Stimulated activated CD8-positive, alpha-beta memory T cell treated with anti-CD3 and anti-CD28 coated beads, Interleukin-12 subunit alpha, Interleukin-12 subunit beta, amount 100 ng/mL, for 1 hour (primary cell): ENCODE results near the gene RGS8.

Experiments
- DNase-seq: peaks from one replicate; pipeline ENCODE4 v3.0.0-alpha.2; 2020; ENCODE audit warnings: low read depth

Gene RGS8, protein sequence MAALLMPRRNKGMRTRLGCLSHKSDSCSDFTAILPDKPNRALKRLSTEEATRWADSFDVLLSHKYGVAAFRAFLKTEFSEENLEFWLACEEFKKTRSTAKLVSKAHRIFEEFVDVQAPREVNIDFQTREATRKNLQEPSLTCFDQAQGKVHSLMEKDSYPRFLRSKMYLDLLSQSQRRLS

DNA sequence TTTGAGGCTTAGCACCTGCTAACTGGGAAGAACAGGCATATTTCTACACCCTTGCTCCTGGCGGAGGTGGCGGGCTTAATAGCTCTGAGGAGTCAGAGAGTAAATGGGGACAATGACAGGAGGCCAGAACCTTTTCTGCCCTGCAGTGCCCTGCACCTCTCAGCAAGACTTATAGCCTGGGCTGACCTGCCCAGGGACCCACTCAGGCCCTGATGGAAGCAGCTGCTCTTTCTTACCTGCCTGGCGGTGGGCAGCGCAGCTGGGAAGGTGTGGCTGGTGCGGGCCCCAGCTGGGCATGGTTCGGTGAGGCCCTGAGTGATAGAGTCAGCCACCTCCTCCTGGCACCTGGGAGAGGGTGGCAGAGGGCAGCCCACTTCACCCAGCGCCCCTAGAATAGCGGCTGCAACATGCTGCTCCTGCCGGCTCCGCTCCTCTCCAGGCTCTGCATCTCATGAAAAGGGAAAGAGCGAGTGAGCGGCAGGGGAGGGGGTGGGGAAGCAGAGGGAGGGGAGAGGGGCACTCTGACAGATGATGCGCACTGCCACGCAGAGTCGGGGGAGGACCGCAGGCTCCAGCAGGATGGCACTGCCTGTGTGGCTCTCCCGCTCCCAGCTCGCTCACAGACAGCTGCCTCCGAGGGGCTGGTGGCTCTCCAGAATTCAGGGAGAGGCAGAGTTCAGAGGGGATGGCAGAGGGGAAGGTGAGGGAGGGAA is at the start of gene RGS8:
TSS of gene RGS8 (minus strand) at position 472 of the 713 bp plus-strand sequence. CDS start 14,938 bp downstream, outside the sequence.
- DNase-seq: no peak

DNA sequence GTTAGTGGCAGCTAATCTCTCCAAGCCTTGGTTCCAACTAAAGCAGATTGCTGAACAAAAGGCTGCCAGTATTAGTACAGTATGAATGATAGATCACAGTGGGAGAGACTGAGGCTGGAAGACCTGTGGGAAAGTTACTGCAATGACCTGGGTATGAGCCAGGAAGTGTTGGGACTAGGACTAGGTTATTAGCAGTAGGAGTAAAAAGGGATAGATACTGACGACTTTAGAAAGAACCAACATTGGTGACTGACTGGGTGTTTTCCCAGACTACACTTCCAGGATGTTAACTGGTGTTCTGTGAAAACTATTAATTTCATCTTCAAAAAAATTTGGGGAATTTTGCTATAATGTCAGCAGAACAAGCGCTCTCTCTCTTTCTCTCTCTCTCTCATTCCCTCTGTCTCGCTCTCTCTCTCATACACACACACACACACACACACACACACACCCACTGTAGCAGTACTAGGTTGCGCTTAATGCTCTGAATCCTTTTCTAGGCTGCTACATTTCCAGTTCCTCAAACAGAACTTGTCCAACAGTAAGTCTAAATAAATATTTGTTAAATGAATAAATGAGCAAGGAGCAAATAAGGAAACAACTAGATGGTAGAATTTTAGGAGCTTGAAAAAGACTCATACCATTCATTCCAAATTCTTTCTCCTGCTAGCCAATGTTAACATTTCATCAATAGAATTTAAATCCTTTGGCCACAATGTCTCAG is 47.6 kb upstream of the RGS8 start:
- DNase-seq: no peak

DNA sequence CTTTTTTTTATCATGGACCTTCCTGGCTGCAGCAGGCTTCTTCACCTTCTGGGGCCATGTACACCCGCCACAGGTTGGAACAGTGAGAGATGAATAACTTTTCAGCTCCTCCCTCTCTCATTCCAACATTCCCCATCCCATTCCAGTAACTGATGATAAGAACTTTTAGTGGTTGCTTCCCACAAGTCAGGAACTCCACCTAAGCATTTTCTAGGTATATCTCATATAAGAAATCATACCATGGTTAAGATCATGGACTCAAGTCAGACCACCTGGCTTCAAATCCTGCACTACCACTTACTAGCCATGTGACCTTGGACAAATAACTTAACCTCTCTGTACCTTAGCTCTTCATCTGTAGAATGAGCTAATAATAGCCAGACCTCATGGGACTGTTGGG is 42.5 kb upstream of the RGS8 start:
- no peak for DNase-seq

- no peak for DNase-seq
These were observed 41.2 kb upstream of the RGS8 start for GRCh38 chr1:182725259-182726255.

DNA sequence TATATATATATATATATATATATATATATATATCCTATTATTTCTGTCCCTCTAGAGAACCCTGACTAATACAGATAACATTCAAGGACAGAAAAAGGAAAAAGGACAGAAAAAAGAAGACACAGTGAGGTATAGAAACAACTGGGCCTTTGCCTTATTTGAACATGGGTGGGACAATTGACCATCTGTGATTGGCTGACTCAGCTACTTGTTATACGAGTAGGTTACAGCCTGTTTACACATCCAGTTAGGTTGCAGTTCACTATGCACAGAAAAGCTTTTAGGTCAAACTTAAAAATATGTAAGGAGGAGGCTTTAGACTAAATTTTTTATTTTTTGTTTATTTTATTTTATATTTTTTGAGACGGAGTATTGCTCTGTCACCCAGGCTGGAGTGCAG is 39.8 kb upstream of the RGS8 start:
- DNase-seq: no peak

DNA sequence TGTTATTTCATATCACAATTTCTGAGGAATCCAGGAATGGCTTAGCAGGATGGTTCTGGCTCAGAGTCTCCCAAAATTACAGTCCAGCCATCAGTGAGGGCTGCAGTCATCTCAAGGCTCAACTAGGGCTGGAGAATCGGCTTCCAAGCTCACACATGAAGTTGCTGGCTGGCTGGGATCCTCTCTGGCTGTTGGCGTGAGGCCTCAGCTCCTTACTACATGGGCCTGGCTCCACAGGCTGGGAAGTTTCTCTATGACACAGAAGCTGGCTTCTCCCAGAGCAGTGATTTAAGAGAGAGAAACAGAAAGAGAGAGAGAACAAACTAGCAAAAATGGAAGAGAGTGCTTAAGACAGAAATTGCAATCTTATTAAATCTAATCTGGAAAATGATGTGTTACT is 38.8 kb upstream of the RGS8 start:
- no peak for DNase-seq

- no peak for DNase-seq
These were observed 37.1 kb upstream of the RGS8 start for GRCh38 chr1:182721525-182721924.

DNA sequence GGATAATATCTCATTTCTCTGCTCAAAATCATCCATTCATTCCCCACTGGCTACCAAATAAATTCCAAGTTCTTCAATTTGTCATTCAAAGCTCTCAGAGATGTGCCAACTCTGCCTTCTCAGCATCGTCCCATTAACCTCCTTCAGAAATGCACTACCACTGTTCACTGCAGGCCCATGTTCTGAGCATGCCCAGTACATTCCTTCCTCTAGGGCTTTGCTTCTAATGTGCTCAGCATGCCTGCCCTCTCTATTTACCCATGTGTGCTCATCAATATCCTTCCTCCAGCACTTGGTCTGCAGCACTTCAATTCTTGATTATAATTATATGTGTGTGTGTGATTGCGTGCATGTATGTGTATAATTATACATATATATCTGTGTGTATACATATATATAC is 36.1 kb upstream of the RGS8 start:
- no peak for DNase-seq

DNA sequence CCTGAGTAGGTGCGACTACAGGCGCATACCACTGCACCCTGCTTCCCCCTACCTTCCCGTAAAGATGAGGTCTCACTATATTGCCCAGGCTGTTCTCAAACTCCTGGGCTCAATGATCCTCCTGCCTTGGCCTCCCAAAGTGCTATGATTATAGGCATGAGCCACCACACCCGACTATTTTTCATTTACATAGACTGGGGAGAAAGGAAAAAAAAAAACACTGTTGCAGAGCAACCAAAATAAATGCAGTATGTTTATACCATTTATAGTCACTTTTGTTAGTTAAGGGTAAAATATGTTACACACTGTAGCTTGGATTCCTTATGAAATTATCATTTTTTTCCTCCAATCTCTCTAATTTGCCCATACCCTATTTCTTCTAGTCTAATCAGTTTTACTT is 35.2 kb upstream of the RGS8 start:
- no peak for DNase-seq

GRCh38 chr1:182718311-182718710 is 33.9 kb upstream of the RGS8 start:
- DNase-seq: no peak

- DNase-seq: no peak
These were observed 32.6 kb upstream of the RGS8 start for GRCh38 chr1:182716740-182717720.

- DNase-seq: no peak
These were observed 31.1 kb upstream of the RGS8 start for GRCh38 chr1:182715531-182715930.

GRCh38 chr1:182714546-182714945 is 30.2 kb upstream of the RGS8 start:
- DNase-seq: no peak

DNA sequence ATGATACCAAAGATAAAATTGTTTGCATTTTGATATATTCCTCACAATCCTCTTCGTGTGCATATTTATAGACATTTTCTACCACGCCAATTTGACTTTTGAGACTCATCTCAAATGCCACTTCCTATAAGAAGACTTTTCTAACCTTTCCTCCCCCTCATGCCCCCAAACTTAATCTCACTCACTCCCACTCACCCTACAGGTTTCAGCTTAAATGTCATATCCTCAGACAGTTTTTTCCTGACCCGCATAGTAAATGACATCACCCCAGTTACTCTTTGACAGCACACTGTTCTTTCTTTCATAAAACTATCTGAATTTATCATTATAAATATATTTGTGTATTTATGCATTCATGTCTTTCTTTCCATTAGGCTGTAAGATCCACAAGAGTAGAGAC is 29.6 kb upstream of the RGS8 start:
- no peak for DNase-seq

DNA sequence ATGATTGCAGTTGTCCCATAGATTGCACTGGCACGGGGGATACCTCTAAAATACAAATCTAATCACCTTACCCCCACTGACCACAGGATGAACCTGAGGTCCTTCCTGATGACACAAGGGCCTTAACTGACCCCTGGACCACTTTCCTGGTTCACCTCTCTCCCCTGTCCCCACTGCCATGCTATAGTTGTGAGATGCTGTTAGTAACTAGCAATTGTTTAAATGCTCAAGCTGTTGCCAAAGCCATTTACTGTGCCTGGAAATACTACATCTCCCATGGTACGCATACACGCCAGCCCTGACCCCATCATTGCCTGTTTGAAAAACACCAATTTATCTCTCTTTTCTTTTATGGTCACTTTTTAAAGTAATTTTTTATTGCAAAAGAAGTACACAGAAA is 29.1 kb upstream of the RGS8 start:
- no peak for DNase-seq

- no peak for DNase-seq
These were observed 25.5 kb upstream of the RGS8 start for GRCh38 chr1:182709855-182710254.

- no peak for DNase-seq
These were observed 24.9 kb upstream of the RGS8 start for GRCh38 chr1:182709225-182709764.

DNA sequence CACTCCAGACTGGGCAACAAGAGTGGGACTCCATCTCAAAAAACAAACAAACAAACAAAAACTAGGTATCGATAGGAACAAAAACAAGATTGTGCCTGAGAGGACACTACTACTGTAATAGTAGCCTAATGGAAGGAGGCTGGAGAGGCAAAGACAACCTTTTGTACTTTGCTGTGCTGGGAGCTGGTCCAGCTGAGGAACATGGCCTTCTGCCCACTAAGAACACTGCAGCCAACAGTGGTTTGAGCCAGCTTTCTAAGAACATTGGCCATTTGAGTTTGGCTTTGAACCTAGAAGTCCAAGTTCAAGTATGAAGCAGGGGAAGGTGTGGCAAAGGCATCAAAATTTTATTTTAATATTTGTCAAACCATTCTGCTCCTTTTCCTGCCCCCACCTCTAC is 22.7 kb upstream of the RGS8 start:
- DNase-seq: no peak

GRCh38 chr1:182704677-182705076 is 20.3 kb upstream of the RGS8 start:
- DNase-seq: no peak

- no peak for DNase-seq
These were observed 19.2 kb upstream of the RGS8 start for GRCh38 chr1:182703539-182703938.
